Mesodermal cell (in vitro differentiated cells): ENCODE measurements around the gene SPG7.
A peak's percentile ranks its signal among the peaks of the same experiment; 100 is the strongest.

Experiments used
- H3K27ac ChIP-seq: 2 replicates; pipeline ENCODE4 v1.7.0; 2013; ENCODE audit warnings: mild to moderate bottlenecking, low read depth, low read length, moderate library complexity; ENCODE audit not compliant: severe bottlenecking
- H3K36me3 ChIP-seq: 2 replicates; pipeline ENCODE4 v1.7.1; 2013; ENCODE audit warnings: mild to moderate bottlenecking, low read length, moderate library complexity; ENCODE audit not compliant: control insufficient read depth, insufficient read depth
- H3K4me1 ChIP-seq: one replicate; pipeline ENCODE4 v1.7.1; 2013; ENCODE audit warnings: mild to moderate bottlenecking, low read length; ENCODE audit not compliant: insufficient read depth, control insufficient read depth, poor library complexity, severe bottlenecking
- H3K4me3 ChIP-seq: 2 replicates; pipeline ENCODE4 v1.7.0; 2013; ENCODE audit warnings: low read length, control low read depth, mild to moderate bottlenecking; ENCODE audit not compliant: insufficient read depth, poor library complexity, severe bottlenecking; ENCODE audit errors: extremely low read depth
- H3K9me3 ChIP-seq: 2 replicates; pipeline ENCODE4 v1.7.1; 2013; ENCODE audit warnings: mild to moderate bottlenecking, low read length, moderate library complexity; ENCODE audit not compliant: control insufficient read depth
- WGBS, 2 experiments: methylation state at CpG; one replicate each; pipeline ENCODE4 v1.1.5; 2013; ENCODE audit warnings: missing lambda C conversion rate in 2 of 2; ENCODE audit not compliant: insufficient coverage in 2 of 2; 5-methylcytosine and 5-hydroxymethylcytosine counted together

SPG7 gene

GRCh38 chr16:89499767-89500166, 8.4 kb upstream of the SPG7 start:
- WGBS, 2 experiments: 90 to 92% methylated on average over 2 to 3 of the region's 3 CpGs
- peaks cover 8% of the 10 kb centered on the region for H3K36me3 ChIP-seq
- H3K9me3 ChIP-seq: no peaks in the 10 kb centered on the region
- no peak overlapping the region for H3K27ac ChIP-seq
- H3K4me3 ChIP-seq: no peak overlapping the region
- peaks cover 10% of the 10 kb centered on the region for H3K4me1 ChIP-seq

DNA sequence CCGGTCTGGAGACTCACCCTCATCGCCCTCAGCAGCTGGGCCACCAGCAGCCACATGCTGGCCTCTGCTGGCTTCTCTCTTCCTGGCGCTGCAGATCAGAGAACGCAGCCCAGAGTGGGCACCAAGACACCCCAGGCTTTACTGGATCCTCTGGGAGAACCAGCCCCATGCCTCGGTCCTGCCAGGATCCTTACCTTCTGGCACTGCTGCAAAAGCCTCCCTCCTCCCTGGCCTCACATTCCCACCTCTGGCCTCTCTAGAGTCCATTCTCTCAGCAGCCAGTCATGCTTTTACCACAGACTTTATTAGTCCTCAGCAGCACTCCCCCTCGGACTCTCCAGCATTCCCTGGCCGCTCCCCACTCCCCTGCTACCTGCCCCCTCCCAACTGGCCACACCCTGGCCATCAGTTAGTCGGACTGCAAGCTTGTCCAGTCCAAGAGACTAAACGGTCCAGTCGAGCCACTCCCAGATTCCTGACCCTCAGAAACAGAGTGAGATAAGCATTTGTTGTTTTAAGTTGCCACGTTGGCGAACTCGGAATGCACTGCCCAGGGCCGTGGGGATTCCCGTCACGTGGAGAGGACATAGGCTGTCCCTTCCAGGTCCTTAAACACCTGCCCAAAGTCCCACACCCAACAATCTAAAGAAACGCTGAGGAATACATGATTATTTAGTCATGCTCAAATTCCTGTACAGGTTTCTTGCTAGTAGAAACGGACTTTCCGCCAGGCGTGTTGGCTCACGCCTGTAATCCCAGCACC, 5.9 kb upstream of the SPG7 start:
- Histone ChIP-seq H3K27ac (no peak overlapping the region), H3K4me3 (no peak overlapping the region), H3K4me1 (peaks cover 8% of the 10 kb centered on the region), H3K9me3 (no peaks in the 10 kb centered on the region), H3K36me3 (peaks cover 8% of the 10 kb centered on the region)
- whole genome bisulfite sequencing, 2 experiments: 85 to 89% methylated on average over 16 to 17 of the region's 21 CpGs

DNA sequence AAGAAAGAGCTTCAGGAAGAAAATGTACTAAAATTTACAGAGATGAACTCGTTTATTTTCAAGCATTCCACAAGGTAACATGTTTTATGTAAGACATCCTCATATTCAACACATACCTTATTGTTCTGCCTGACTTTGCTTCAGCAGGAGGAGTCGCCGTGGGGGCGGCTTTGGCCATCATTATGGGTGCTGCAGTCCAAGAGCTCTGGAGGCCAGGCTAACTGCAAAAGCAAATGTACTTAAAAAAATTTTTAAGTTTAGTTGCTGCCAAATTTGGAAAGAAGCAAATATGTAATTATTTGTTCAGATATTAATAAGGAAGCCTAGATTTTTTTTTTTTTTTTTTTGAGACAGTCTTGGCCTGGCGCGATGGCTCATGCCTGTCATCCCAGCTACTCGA, 4.1 kb upstream of the SPG7 start:
- no peak overlapping the region for H3K27ac ChIP-seq
- H3K9me3 ChIP-seq: no peaks in the 10 kb centered on the region
- H3K36me3 ChIP-seq: peaks cover under 1% of the 10 kb centered on the region
- no peak overlapping the region for H3K4me3 ChIP-seq
- H3K4me1 ChIP-seq: peaks cover 8% of the 10 kb centered on the region
- WGBS, 2 experiments: 83 to 96% methylated on average over 4 to 5 of the region's 7 CpGs

GRCh38 chr16:89505204-89506112, 2.7 kb upstream of the SPG7 start:
- H3K4me1 ChIP-seq: peaks cover 8% of the 10 kb centered on the region
- WGBS, 2 experiments: 90 to 92% methylated on average over 11 to 16 of the region's 20 CpGs
- no peak overlapping the region for H3K27ac ChIP-seq
- H3K36me3 ChIP-seq: peaks cover 3% of the 10 kb centered on the region
- H3K4me3 ChIP-seq: no peak overlapping the region
- H3K9me3 ChIP-seq: no peaks in the 10 kb centered on the region

DNA sequence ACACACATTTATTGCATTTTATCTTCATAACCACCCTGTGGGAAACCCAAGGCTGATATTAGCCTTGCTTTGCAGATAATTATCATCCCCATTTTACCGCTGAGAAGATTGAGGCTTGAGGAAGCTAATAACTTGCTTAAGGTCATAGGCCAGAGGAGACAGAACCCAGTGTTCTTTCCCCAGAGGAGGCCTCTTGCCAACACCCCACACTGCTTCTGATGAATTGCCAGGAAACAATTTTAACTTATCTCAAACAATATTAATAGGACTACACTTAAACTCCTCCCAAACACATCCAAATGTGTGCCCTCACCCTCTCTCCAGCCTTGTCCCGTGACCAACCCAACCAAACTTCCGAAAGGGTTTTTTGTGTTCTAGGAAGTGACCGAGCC, 2.1 kb upstream of the SPG7 start:
- Histone ChIP-seq H3K9me3 (no peaks in the 10 kb centered on the region), H3K4me3 (no peak overlapping the region), H3K36me3 (peaks cover 9% of the 10 kb centered on the region), H3K4me1 (peaks cover 8% of the 10 kb centered on the region), H3K27ac (no peak overlapping the region)
- 71 to 100% methylated on average over 1 to 2 of the region's 4 CpGs for WGBS, 2 experiments

- no peaks in the 10 kb centered on the region for H3K9me3 ChIP-seq
- WGBS, 2 experiments: 95% methylated on average over 14 of the region's 15 CpGs
- peaks cover 16% of the 10 kb centered on the region for H3K36me3 ChIP-seq
- H3K27ac ChIP-seq: no peak overlapping the region
- no peak overlapping the region for H3K4me3 ChIP-seq
- H3K4me1 ChIP-seq: peaks cover 8% of the 10 kb centered on the region
Observed at GRCh38 chr16:89506791-89507191, 1.4 kb upstream of the SPG7 start.

DNA sequence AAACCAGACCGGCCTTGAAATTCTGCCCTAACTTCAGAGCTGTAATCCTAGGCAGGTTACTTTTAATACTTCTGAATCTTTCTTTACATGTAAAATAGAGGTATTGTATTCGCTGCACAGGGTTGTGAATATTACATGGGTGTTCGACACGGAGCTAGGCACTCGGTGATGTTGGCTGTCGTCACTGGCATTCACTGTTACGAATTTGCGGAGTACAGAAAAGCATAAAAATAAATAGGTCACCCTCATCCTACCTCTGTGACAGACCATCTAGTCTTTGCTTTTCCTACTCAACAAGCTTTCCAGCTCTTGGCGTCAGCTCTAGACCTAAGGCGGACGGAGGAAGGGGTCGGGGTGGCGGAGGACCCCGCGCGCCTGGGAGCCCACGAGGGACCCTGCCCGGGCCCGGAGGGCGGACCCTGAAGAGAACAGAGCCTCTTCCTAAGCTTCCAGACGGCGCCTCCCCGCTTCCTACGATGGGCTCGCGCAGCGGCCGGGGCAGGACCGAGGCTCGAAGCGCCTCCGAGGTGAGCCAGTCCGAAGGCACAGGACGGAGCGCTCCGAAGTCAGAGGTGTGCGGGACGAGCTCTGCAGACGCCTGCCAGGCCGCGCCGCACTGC, 879 bp upstream of the SPG7 start:
- Histone ChIP-seq H3K9me3 (no peaks in the 10 kb centered on the region), H3K4me1 (peaks cover 5% of the 10 kb centered on the region), H3K27ac (peak overlapping the region; percentile 94), H3K36me3 (peaks cover 21% of the 10 kb centered on the region), H3K4me3 (peak overlapping the region; percentile 81)
- WGBS, 2 experiments: 10 to 22% methylated on average over 30 to 40 of the region's 42 CpGs

GRCh38 chr16:89510526-89510925, 2.3 kb downstream of the SPG7 start:
- Histone ChIP-seq H3K4me1 (peaks cover 3% of the 10 kb centered on the region), H3K36me3 (peaks cover 52% of the 10 kb centered on the region), H3K27ac (no peak overlapping the region), H3K9me3 (no peaks in the 10 kb centered on the region), H3K4me3 (no peak overlapping the region)
- 96 to 98% methylated on average over 6 to 9 of the region's 9 CpGs for WGBS, 2 experiments

GRCh38 chr16:89511374-89511773, 3.2 kb downstream of the SPG7 start:
- no peaks in the 10 kb centered on the region for H3K4me1 ChIP-seq
- WGBS, 2 experiments: 95% methylated on average over 3 to 4 of the region's 8 CpGs
- H3K27ac ChIP-seq: no peak overlapping the region
- no peak overlapping the region for H3K4me3 ChIP-seq
- no peaks in the 10 kb centered on the region for H3K9me3 ChIP-seq
- peaks cover 60% of the 10 kb centered on the region for H3K36me3 ChIP-seq

GRCh38 chr16:89512453-89512852, 4.2 kb downstream of the SPG7 start:
- Histone ChIP-seq H3K4me3 (no peak overlapping the region), H3K4me1 (no peaks in the 10 kb centered on the region), H3K9me3 (no peaks in the 10 kb centered on the region), H3K27ac (no peak overlapping the region), H3K36me3 (peaks cover 71% of the 10 kb centered on the region)
- 89 to 100% methylated on average over 3 to 7 of the region's 9 CpGs for WGBS, 2 experiments
